GM23248 (cell line): Measurements from ENCODE around the gene FARS2.

Experiments
- EZH2 ChIP-seq: fragments of 200-600 bp; sonication (generic); IDR thresholded peaks from 2 replicates; pipeline ENCODE4 v1.6.1; 2018; ENCODE audit warnings: antibody characterized with exemption, mild to moderate bottlenecking; ENCODE audit not compliant: insufficient read depth, poor library complexity, severe bottlenecking
- EZH2phosphoT487 ChIP-seq: fragments of 200-600 bp; sonication (generic); IDR thresholded peaks from 2 replicates; pipeline ENCODE4 v1.6.1; 2018; ENCODE audit warnings: antibody characterized with exemption, moderate library complexity, mild to moderate bottlenecking, low read depth; ENCODE audit not compliant: insufficient read depth

- no peak for TF ChIP-seq EZH2phosphoT487
- TF ChIP-seq EZH2 = no peak
Observed at GRCh38 chr6:5525209-5525608, 263.9 kb downstream of the FARS2 start.
